Activated T-helper 9 cell treated with anti-CD3 and anti-CD28 coated beads, Interleukin-2, amount 50 U/mL, for 16 hours (primary cell): ENCODE data around the gene CCDC38.
"Not testable (repeated sequence)": the region's sequence is repeated elsewhere in the genome, so short reads cannot be mapped to it uniquely, and the experiment has no call there.

Source experiments
- DNase-seq: peaks from one replicate; pipeline ENCODE4 v3.0.0-alpha.2; 2020; ENCODE audit warnings: low read depth

CCDC38 gene

GRCh38 chr12:95942524-95943329, at the start of gene CCDC38:
Gene CCDC38 (minus strand): TSS chr12:95942614. CDS start chr12:95936509, 6,105 bp downstream.
- peak; percentile 73 for DNase-seq

GRCh38 chr12:95990136-95990535, 47.7 kb upstream of the CCDC38 start:
- DNase-seq: no peak

- no peak for DNase-seq
Measured at GRCh38 chr12:95989504-95990123, 47.2 kb upstream of the CCDC38 start.

- DNase-seq: no peak
Measured at GRCh38 chr12:95988506-95989275, 46.3 kb upstream of the CCDC38 start.

- no peak for DNase-seq
Measured at GRCh38 chr12:95986635-95987570, 44.5 kb upstream of the CCDC38 start.

- no peak for DNase-seq
Measured at GRCh38 chr12:95984682-95985081, 42.3 kb upstream of the CCDC38 start.

GRCh38 chr12:95982602-95983001, 40.2 kb upstream of the CCDC38 start:
- DNase-seq: no peak

GRCh38 chr12:95980437-95980836, 38.0 kb upstream of the CCDC38 start:
- no peak for DNase-seq

GRCh38 chr12:95978774-95979173, 36.4 kb upstream of the CCDC38 start:
- DNase-seq: no peak

- no peak for DNase-seq
Measured at GRCh38 chr12:95978351-95978750, 35.9 kb upstream of the CCDC38 start.

GRCh38 chr12:95977764-95978305, 35.4 kb upstream of the CCDC38 start:
- DNase-seq: no peak

GRCh38 chr12:95976416-95976832, 34.0 kb upstream of the CCDC38 start:
- DNase-seq: no peak

GRCh38 chr12:95975491-95975890, 33.1 kb upstream of the CCDC38 start:
- no peak for DNase-seq

GRCh38 chr12:95974358-95974757, 31.9 kb upstream of the CCDC38 start:
- no peak for DNase-seq

GRCh38 chr12:95972832-95973456, 30.5 kb upstream of the CCDC38 start:
- no peak for DNase-seq

GRCh38 chr12:95970905-95971304, 28.5 kb upstream of the CCDC38 start:
- DNase-seq: no peak

- not testable (repeated sequence) for DNase-seq
Measured at GRCh38 chr12:95969116-95969515, 26.7 kb upstream of the CCDC38 start.

GRCh38 chr12:95967301-95967700, 24.9 kb upstream of the CCDC38 start:
- DNase-seq: no peak

- DNase-seq: no peak
Measured at GRCh38 chr12:95966287-95966870, 24.0 kb upstream of the CCDC38 start.

GRCh38 chr12:95963096-95963495, 20.7 kb upstream of the CCDC38 start:
- no peak for DNase-seq

- no peak for DNase-seq
Measured at GRCh38 chr12:95962222-95962621, 19.8 kb upstream of the CCDC38 start.
